ENCODE data around the gene GNL1.

- no peak for TF ChIP-seq MAX (IDR thresholded peaks at IDR 0.05)
- TF ChIP-seq YY1 (IDR thresholded peaks at IDR 0.05), result no peak
- no peak for TF ChIP-seq CTCF (IDR thresholded peaks at IDR 0.05; ENCODE audit: low read depth, low read length, missing input control)
- TF ChIP-seq JUND (IDR thresholded peaks at IDR 0.05), result no peak
- TF ChIP-seq TAF1 (conservative IDR thresholded peaks at IDR 0.05), result no peak
- no peak for TF ChIP-seq REST (IDR thresholded peaks at IDR 0.05)
- TF ChIP-seq ZBTB33 (IDR thresholded peaks at IDR 0.05), result no peak
Measured at GRCh38 chr6:30508890-30509736, 47.2 kb downstream of the GNL1 start.
